ENCODE results near the gene NPAS3.

Gene NPAS3

DNA sequence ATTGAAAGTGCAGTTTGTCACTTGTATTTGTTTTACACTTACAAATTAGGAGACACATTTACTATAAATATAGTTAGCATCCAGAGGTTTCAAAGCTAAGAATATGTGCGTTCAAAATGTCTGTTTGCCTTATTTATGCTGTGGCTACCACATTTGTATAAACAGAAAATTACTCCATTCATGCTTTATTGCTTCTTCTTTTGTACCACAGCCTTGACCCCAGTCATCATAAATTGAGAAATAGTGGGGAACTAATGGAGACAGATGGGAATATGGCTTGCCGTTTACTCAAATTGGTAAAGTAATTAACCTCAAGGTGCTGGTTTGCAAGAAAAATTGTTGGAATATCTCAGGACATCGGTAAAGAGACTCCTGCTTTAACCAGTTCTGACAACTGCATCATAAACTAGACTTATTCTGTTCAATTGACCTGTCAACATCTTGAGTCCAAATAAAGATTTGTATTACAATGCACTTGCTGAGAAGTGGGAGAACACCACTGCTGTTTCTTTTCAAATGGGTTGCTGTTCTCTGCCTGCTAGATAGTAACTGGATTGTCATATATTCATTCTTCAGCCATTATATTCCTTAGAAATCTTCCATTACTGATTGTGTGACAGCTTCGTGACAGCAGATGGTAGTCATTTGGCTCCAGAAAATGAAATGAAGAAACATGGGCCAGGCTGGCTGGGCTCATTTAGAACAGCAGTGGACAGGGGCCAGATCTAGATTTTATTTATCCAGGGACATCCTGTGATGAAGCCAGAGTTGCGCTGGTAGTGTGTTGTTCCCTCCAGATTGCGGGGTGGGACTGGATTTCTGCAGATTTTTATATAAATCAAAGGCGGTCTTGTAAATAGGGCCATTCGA, 657.8 kb downstream of the NPAS3 start:
- no peak for ATAC-seq

DNA sequence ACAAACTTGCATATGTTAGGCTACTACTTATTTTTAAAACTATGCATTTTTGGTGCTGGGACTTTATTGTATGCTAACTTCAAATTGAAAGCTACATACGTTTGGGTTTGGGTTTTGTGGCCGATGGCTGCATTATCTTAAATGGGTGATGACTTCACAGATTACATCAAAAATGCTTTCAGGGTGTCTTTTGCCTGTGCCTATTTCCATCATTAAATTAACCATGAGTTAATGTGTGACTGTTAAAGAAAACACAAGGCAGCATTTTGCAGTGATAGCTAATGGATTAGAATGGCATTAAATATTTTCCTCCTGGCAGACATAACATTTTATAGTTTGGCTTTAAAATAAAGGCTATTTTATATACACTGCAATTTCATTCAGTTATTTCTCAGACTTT, 659.9 kb downstream of the NPAS3 start:
- no peak for ATAC-seq

DNA sequence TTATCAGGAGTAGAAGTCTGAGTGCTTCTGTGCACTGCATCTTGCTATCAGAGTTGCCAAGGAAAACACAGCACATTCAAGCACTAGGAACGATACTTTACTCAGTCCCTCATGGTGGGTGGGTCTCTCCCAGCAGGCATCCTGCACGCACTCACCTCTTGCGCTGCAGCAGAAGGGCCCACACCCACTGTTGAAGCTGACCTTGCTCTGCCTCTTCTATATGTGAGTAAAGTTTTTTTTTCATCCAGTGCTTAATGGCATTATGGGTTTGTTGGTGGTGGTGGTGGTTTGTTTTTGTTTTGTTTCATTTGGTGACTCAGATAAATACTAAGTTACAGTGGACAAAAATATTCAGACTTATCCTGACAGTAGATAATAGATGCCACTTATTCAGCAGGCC, 663.7 kb downstream of the NPAS3 start:
- no peak for ATAC-seq

DNA sequence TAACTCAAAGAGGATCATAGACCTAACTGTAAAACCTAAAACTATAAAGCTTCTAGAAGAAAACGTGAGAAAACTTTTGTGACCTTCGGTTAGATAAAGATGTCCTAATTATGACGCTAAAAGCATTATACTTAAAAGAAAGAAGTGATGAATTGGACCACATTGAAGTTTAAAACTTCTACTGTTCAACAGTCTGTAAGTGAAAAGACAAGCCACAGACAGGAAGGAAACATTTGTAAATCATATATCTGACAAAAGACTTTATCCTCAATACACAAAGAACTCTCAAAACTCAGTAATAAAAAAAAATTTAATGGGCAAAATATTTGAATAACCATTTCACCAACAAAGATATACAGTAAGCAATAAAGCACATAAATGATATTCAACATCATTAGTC, 667.9 kb downstream of the NPAS3 start:
- ATAC-seq: no peak

DNA sequence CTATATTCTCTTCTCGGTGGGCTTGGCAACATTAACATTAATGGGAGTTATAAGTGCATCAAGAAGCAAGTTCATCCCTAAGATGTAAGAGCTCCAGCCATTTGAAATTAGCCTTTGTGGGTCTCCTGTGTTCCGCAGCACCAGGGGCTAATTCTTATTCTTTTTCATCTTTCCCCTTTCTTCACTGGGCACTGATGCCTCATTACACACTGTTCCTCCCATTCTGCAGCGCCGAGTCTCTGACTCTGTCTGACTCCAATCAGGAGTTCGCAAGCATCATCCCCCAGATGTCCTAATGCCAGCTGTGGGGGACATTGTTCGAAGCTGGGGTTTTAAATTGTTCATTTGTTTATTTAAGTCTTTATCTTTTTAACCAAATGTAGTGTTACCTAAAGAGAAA, 670.9 kb downstream of the NPAS3 start:
- ATAC-seq: no peak

DNA sequence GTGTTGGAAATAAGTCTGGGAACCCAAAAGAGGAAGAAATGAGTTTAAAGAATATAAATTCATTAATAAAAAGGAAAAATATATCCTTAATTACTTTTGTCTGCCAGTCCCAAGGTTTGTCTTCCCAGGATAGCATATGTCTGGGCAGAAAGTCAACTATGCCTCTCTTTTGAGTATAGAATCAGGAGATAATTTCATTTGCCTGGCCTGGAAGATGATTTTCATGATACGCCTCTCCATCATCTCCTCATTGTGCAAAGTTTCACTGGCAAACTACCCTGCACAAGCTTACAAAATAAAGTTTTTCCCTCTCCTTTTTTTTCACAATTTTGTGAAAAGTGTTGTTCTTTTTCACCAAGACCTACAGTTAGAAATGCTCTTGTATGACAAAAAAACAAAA, 671.4 kb downstream of the NPAS3 start:
- no peak for ATAC-seq

DNA sequence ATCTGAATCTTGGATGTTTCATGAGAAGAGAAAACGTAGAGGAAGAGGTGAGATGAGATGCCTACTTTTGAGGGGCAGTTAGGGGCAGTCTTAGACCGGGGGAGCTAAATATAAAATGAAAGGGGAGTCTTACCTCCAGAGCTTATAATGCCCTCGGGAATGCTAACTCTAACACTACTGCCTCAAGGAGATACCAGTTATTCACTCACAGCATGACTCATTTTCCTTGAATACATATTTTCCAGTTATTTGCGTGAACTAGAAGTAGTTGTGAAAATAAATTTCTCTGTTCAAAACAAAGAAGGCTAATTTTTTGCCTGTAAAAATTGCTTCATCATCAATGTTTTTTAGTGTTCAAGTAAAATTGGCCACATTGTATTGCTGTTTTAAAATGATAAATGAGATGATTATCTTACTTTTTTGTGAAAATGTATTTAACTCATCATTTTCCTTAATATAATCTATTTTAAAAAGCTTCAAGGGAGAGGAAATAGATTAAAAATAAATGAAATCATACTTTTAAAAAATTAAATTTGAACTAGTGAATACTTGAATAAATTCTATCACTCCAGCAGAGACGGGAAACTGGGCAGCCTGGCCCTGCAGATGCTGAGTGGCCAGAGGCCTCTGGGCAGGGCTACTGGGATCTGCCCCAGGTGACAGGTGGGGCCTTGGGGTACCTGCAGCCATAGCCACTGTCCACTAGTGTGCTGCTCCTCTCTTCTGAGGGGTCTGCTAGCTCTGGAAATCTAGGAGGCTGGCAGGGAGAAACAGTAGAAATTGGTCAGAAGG, 672.9 kb downstream of the NPAS3 start:
- no peak for ATAC-seq

DNA sequence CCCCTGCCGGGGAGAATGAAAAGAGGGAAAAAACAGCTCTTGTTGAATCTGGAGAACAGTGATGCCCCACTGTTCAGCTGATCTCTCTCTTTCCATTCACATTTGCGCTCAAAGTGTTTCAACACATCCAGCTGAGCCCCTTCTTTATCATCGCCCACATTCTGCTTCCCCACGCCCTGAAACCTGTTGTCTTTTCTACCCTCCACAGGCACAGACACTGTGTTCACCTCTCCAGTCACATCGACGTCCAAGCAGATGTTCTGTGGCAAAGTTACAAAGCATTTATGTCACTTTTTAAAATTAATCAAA, 673.5 kb downstream of the NPAS3 start:
- ATAC-seq: no peak

DNA sequence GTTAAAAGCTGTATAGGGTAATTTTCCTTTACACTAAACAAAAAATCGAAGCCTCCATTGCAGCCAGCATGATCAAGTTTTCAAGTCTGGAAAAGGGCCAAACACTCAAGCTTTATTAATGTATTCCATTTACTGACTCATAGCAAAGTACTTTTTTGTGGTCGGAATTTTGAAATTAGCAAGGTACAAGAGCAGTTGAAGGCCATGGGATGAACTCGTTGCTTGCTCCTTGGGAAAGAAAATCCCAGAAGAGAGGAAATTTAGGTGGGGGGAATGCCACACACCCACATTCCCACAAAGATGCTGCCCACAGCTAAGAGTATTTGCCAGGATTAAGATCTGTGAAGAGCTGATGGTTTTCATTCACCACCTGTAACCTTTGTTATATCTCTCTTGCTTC, 678.5 kb downstream of the NPAS3 start:
- ATAC-seq: no peak

DNA sequence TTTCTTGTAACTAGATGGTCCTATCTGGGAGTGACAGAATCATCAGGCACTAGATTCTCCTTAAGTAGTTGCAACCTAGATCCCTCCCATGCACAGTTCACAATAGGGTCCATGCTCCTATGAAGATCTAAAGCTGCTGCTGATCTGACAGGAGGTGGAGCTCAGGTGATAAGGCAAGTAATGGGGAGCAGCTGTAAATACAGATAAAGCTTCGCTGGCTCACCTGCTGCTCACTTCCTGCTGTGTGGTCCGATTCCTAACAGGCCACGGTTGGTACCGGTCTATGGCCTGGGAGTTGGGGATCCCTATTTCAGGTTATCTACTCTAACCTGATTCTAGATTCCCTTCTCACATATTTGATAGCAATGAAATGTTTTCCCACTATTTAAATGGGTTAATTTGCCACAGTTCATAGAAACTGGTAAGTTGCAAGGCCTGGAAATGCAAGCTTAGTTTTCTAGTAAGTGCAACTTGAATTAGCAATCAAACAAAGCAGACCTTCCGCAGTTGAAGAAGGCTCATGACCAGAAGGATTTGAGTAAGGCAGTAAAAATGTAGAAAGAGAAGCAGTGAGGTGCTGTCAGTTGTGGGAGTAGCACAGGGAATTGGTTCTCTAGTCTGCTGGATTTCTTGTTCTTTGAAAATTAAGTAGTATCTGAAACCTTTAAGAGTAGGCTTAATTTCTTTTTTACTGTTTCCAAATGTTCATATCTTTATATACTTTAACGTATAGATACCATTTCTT, 679.9 kb downstream of the NPAS3 start:
- no peak for ATAC-seq

DNA sequence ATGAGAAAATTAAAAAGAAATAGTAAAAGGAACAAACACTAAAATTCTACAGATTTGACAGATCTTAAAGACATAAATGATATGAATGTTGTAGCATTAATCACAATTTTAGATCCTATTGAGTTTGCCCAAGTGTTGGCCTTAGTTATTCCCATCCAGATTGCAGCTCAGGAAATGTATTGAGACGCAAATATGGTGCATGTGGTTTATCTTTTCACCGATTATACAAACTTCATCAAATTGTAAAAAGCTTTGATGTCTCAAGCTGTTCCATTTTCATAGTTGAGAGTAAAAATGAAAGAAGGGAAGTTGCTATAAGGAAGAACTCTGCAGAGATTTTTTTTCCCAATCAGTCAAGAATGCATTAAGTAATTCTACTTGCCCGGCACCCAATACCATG, 683.8 kb downstream of the NPAS3 start:
- ATAC-seq: no peak

DNA sequence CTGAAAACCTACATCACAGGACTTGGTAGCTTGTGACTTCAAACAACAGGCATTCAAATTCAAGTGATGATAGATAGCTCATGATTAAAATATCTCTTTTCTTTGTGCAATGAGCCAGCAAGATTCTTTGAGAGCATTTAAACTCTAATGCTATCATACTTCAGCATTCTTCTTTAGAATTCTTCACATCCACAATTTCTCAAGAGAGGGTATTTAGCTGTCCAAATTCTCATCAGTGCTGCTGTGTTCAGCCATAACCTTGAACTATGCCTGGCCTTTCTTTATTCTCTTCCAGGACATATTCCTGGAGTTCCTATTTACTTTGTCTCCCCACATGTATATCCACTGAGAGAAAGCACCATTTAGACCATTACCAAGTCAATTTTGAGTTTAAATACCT, 691.1 kb downstream of the NPAS3 start:
- ATAC-seq: no peak

DNA sequence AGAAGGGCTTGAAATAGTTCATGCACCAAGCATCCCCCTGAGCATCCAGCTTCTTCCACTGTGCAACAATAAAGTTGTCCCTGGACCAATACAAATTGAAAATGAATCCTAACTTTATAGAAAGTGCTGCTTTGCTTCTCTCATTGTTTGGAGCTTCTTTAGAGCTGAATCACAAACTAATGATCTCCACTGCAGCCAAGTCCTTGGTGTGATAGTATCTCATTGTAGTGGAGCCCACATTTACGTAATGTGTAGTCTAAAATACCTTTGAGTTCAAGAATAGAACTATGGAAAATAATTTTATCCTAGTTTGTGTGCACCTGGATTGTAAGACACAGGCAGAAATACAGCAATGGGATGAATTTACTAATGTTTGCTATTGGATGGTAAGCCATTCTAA, 692.3 kb downstream of the NPAS3 start:
- ATAC-seq: no peak

DNA sequence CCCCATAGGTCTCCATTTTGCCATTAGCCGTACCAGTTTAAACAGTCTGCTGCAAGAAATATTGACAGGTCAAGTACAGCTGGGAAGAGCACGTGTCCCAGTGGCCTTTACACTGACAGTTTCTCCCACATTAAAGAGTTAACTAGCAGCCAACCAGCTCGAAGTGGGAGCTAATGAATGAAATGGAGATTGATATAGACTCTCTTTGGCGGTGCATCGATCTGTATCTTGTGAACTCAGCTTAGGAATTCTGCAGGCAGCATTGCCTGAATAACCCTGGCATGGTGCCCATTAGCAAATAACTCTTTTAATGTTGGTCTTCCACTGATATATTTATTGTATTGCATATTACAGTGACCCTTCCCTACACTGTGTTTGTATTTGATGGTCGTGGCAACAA, 692.8 kb downstream of the NPAS3 start:
- no peak for ATAC-seq

DNA sequence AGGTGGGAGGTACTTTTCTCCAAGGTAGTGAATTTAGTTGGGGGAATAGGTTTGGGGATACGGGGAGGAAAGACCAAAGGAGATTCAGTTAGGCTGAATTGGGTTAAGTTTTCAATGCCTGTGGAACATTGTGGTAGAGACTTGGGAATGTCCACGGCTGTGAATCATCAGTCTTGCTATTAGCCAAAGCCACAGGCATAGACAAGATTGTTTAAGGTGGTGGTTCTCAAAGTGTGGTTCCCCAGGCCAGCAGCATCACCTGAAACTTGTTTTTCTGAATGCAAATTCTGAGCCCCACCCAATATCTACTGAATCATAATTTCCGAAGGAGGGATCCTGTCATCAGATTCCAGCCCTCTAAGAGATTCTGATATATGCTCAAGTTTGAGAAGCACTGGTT, 696.0 kb downstream of the NPAS3 start:
- no peak for ATAC-seq

DNA sequence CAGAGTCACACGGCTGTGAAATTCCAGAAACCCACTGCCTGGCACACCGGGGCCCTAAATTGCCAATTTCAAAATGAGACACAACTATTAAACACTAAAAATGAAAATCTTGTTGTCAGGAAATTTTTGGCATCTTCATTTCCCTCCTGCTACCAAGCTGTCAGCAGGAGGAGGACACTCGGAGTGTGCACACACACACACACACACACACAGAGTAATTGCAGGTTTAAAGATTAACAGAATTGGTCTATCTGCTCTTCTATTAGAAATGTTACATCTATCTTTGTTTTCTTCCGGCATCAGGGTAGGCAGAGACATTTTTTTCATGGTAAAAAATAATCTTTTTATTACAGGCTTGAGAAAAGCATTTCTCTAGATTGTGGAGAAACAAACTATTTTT, 698.0 kb downstream of the NPAS3 start:
- no peak for ATAC-seq

DNA sequence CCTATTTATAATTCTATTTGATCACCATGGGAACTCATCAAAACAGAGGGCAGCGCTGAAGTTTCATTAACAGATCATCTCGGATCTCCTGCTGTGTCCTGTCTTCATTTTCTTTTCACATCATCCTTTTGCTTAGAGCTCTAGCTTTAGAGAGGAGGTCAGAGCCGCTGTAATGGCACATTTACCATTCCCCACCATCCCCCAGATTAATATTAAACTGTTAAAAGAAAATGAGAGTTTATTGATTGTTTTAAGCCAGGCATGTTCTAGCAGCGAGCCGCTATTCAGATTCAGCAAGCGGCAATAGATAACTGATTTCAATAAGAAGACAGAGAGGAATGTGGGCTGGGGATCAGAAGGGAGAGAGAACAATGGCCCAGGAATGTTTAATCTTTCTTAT, 703.4 kb downstream of the NPAS3 start:
- no peak for ATAC-seq

DNA sequence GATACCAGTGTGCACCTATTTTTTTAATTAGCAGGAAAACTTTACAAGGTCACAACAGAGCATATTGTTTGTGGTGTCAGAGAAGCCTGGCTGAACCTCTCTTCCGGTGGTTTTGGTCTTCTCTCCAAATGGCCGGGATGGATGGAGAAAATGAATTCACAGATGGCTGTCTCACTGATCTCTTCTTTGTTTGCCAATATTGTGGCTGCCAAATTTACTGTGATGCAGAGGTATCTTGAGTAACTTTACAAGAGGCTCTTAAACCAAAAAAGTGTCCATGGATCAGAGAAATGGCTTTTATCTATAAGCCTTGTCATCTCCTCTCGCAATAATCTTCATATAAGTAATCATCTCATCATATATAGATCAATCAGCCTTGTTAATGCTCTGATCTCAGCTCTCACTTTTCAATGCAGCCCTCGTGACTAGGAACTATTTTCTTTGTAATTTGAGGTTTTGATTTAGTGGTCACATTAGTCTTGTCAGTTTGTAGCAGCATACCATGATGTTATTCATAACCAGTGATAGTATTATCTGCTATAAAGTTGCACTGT, 704.1 kb downstream of the NPAS3 start:
- no peak for ATAC-seq

DNA sequence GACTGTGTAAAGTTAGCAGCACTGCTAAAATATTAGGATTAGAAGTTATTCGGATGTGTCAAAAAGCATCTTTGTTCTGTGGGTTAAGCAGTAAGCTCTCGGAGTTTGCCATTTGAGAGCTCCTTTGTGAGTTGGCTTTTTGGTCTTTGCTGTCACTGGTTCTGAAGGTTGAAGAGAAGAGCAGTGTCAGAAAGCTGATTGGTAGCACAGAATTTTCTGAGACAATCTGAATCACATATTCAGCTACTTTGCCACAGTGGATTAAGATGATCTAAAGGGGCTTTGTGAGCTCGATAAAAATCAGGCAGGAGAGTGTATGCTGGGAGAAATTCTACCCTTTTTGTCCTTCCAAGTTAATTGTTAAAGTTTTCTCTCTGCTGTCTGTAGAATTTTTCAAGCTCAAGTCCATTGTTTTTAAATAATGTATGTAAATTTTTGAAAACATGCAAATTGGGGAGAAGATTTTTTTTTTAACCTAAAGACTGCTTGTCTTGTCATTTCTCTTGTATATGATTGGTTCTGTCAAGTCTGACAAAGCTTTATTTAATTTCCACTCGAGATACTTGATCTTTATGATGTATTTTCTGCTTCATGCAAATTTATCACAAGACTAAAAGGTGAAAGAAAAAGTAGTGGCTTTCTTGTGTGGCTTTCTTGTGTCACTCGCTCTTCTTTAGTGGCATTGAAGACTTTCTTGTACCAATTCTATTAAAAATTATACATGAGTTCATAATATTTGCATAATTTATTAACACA, 704.9 kb downstream of the NPAS3 start:
- ATAC-seq: no peak

DNA sequence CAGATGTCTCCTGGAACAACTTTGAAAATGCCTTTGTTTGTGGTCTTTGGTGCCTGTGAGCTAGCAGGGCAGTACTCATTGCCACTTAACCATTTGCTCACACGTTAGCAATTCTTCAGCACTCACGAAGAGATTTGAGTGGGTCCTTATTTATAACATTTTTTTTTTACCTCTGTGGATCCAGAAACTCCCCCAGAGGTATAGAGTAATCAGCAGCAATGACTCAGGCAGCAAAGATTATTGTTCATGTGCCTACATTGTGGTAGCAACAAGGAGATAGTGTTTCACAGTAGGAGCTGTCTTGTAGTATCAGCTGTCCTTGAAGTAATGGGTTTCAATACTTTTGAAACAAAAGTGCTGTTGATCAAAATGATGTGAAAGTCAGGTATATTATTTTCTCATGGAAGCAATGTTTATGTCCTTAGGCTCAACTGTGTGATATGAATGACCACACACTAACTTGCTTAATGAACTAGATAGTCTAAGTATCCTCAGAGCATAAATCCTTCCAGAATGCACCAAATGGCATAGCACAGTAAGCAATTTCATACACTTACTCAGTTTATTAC, 708.1 kb downstream of the NPAS3 start:
- no peak for ATAC-seq

DNA sequence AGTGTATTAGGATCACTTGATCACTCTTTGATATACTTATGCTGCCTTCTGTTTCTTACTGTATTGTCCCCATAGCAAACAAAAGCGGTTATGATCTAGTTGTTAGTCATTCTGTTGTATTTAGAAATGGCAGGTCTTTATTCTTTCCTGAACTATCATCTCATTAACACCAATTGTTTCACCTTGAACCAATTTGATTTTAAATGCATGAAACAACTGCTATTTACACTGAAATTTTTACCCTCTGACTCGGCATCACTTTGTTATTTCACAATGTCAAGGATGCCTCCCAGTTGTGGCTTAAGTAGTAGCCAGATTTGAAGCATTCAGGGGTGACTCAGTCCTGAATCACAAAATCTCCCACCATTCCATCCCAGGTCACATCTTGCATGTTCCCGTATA, 708.7 kb downstream of the NPAS3 start:
- ATAC-seq: no peak

DNA sequence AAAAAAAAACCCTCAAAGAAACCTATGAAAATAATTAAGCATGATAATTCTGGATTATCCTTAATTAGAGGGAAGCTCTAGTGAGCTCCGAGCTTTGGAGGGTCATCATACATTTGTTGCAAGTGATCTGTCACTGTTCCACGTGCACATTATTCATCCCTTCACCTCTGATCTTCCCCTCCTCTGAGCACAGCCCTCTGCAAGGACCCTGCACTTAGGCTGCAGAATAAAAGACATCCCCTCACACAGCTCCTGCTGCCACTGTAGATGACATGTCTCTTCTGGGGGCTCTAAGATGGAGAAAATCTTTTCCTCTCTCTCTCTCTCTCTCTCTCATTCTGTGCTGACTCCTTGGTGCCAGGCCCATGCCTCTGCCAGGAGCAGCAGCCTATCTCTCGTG, 711.8 kb downstream of the NPAS3 start:
- ATAC-seq: no peak
